HK-2 (cell line): Measurements from ENCODE around the gene SYMPK.

Experiments used
- DNase-seq: peaks from one replicate; pipeline ENCODE4 v3.0.0-alpha.2; 2018; ENCODE audit not compliant: unreplicated experiment

Gene SYMPK

DNA sequence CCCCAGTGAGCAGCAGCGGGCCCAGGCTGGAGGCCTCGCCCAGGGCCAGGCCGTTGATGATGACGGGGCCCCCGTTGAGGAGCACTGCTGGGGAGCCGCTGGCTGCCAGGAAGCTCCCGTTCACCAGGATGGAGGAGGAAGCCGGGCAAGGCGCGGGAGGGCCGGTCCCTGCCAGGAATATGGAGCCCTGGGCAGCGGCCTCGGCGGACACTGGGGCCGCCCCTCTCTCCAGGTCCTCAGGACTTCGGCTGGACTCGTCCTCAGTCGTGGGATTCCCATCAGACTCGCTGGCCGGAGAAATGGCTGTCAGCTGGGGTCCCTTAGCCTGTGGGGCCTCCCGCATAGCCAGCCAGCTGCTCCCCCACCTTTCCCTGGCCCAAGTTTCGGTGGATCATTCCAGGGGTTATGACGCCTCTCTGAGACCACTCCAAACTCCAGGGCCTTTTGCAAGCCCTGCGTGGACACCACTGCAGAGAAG lies 96.0 kb downstream of the SYMPK start:
- peak; percentile 47 for DNase-seq

DNA sequence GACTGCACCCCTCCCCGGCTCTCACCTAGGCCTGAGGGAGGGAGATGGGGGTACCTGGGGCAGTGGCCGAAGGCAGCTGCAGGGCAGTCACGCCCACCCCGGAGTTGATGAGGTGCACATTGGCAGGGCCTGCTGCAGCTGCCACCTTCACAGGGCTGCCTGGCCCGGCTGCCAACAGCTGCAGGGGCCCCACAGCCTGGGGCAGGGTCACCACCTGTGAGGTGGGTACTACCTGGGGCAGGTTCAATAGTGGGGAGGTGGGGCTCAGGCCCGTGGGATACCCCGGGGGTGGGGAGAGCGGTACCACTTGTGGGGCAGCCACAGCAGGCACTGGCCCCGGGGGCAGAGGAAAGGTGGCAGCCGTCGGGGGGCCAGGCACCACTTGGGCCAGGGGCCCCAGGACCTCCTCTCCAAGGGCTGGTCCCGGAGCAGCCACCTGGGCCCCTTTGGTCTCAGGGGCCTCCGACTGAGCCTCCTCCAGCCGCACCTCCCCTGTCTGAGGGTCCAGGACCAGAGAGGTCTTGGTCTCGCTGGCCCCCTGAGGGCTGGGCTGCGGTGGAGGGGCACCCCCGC lies 96.6 kb downstream of the SYMPK start:
- DNase-seq: no peak

DNA sequence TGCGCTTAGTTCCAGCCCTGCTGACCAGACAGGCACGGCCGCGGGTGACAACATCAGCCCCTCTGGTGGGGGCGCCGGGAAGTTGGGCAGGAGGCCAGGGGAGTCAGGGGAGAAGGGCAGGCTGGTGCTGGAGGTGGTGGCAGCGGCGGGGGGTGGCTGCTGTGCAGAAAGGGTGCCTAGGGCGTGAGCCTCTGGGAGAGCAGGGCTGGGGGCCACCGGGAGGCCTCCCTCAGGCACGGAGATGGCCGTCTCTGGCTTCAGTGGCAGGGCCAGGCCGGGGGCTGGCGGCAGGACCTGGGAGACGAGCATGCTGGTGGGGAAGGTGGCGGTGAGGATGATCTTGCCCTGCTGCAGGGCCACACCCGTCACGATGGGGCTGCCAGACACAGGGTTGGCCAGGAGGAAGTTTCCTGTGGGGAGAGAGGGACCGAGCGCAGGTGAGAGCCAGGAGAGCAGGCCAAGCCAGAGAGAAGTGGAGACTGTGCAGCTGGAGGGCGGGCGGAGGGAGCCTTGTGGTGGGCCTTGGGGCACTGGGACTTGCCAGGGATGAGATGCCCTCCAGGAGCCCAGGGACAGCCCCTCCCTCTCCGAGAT lies 97.1 kb downstream of the SYMPK start:
- DNase-seq: no peak
